ENCODE data around the gene N4BP3. TPM values are rescaled to one million over a fixed set of nuclear protein-coding genes. Genes with fewer than 3 reads are reported as not detected.

N4BP3 gene
- polyA plus RNA-seq, 1 experiment = 0.04 TPM

GRCh38 chr5:178160176-178160575 lies 46.8 kb downstream of the N4BP3 start:
- no peaks in the 10 kb centered on the region for H3K36me3 ChIP-seq (ENCODE audit: control insufficient read depth, insufficient read depth, low read length)
- no peak overlapping the region for H3K4me3 ChIP-seq (ENCODE audit: low read depth, low read length)
- no peak for TF ChIP-seq CTCF (IDR thresholded peaks at IDR 0.05; ENCODE audit: insufficient read depth, low read depth, low read length)
- H3K27me3 ChIP-seq (ENCODE audit: control insufficient read depth, insufficient read depth, low read length) = peaks cover 14% of the 10 kb centered on the region
- DNase-seq (ENCODE audit: low read depth) = no peak
- CTCF ChIA-PET = interaction anchor here (11.4 kb wide), 1 partner anchor 84 kb away, joined by 80 read pairs; no protein-coding TSS in a partner anchor
- POLR2A ChIA-PET = no interaction called here

DNA sequence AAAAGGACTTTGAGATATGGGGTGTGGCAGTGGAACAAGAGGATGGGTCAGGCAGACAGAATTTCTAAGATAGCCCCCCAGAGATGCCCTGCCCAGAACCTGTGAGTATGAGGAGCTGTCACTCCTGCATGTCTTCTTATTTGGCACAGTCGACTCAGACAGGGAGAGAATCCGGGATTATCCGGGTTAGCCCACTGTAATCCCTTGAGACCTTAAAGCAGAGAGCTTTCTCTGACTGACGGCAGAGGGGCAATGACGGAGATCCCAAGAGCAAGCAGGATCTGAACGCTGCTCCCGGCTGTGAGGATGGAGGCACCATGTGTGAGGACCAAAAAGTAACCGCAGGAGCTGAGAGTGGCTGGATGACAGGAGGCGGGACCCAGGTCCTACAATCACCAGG lies 49.1 kb downstream of the N4BP3 start:
- no peak for DNase-seq (ENCODE audit: low read depth)
- no peak for TF ChIP-seq CTCF (IDR thresholded peaks at IDR 0.05; ENCODE audit: insufficient read depth, low read depth, low read length)
- H3K27me3 ChIP-seq (ENCODE audit: control insufficient read depth, insufficient read depth, low read length) = peaks cover 22% of the 10 kb centered on the region
- no peaks in the 10 kb centered on the region for H3K36me3 ChIP-seq (ENCODE audit: control insufficient read depth, insufficient read depth, low read length)
- ChIA-PET POLR2A (no interaction called here), CTCF (interaction anchor here (1.1 to 11.4 kb wide), 2 partner anchors 9 to 87 kb away, joined by 5 to 80 read pairs; partner anchors contain the start of gene NHP2)
- no peak overlapping the region for H3K4me3 ChIP-seq (ENCODE audit: low read depth, low read length)

GRCh38 chr5:178163772-178164735 lies 50.7 kb downstream of the N4BP3 start:
- TF ChIP-seq CTCF (IDR thresholded peaks at IDR 0.05; ENCODE audit: insufficient read depth, low read depth, low read length) = peak; percentile 99
- ChIA-PET POLR2A (no interaction called here), CTCF (interaction anchor here (0.7 to 1.3 kb wide), 8 partner anchors 9 to 92 kb away, joined by 3 to 9 read pairs (median 4); partner anchors contain the start of gene NHP2)
- no peak overlapping the region for H3K4me3 ChIP-seq (ENCODE audit: low read depth, low read length)
- H3K27me3 ChIP-seq (ENCODE audit: control insufficient read depth, insufficient read depth, low read length) = peaks cover 22% of the 10 kb centered on the region
- no peaks in the 10 kb centered on the region for H3K36me3 ChIP-seq (ENCODE audit: control insufficient read depth, insufficient read depth, low read length)
- DNase-seq (ENCODE audit: low read depth) = no peak

GRCh38 chr5:178165581-178165980 lies 52.2 kb downstream of the N4BP3 start:
- Histone ChIP-seq H3K4me3 (ENCODE audit: low read depth, low read length) (no peak overlapping the region), H3K36me3 (ENCODE audit: control insufficient read depth, insufficient read depth, low read length) (no peaks in the 10 kb centered on the region), H3K27me3 (ENCODE audit: control insufficient read depth, insufficient read depth, low read length) (peaks cover 24% of the 10 kb centered on the region)
- DNase-seq (ENCODE audit: low read depth) = no peak
- CTCF ChIA-PET = interaction anchor here (1.5 to 5.7 kb wide), 2 partner anchors 15 to 89 kb away, joined by 3 to 52 read pairs; no protein-coding TSS in a partner anchor
- no peak for TF ChIP-seq CTCF (IDR thresholded peaks at IDR 0.05; ENCODE audit: insufficient read depth, low read depth, low read length)
- POLR2A ChIA-PET = no interaction called here

DNA sequence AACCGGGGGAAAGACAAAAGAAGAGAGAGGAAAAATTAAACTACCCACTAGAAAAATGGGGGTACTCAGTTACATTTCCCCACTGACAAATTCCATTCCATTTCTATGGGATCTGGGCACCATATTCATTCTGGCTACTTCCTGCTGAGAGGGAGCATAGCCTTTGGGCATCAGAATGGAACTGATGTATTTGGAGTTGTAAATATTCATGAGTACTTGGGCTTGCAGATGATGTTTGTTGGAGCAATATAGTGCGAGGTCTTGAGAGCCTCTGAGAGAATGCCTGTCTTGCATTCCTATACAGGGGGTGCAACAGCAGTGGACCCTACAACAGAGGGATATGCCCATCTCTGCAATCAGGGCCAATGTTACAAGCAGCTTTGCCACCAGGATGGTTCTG lies 57.1 kb downstream of the N4BP3 start:
- Histone ChIP-seq H3K36me3 (ENCODE audit: control insufficient read depth, insufficient read depth, low read length) (no peaks in the 10 kb centered on the region), H3K4me3 (ENCODE audit: low read depth, low read length) (no peak overlapping the region), H3K27me3 (ENCODE audit: control insufficient read depth, insufficient read depth, low read length) (peaks cover 7% of the 10 kb centered on the region)
- no peak for TF ChIP-seq CTCF (IDR thresholded peaks at IDR 0.05; ENCODE audit: insufficient read depth, low read depth, low read length)
- POLR2A ChIA-PET = no interaction called here
- CTCF ChIA-PET = interaction anchor here (5.7 kb wide), 1 partner anchor 94 kb away, joined by 52 read pairs; no protein-coding TSS in a partner anchor
- no peak for DNase-seq (ENCODE audit: low read depth)
